ENCODE results near the gene ARHGAP24.

DNA sequence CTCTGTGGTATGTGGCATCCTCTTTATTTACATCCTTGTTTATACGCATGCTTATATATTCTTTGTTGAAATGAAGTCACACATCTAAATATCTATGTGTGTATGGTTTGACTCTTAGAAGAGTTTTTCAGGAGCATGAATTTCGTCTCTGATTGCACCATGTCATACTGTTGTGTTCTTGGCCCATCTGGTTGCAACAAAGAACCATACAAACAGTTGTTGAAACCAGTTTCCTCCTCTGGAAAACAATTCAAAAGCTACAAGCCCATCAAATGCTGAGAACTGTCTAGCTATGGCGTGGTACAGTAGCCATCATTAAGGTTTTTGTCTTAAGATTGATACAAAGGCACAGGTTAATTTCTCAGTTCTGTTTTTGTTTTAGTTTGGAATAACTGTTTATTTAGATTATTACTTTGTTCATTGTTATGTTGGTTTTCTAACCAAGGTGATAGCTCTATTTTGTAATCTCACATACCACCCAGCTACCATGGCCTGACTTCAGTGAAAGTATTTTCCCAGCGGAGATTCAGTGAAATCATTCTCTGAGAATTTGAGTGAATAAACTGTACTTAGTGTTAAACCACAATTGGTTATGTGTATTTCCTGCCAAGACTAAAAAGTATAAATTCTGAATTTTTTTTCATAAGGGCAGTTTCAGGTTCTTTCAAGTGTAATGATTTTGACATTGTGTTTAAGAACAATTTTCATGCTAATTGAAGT is 91.0 kb downstream of the ARHGAP24 start:
- TF ChIP-seq EP300 (IDR thresholded peaks at IDR 0.05; ENCODE audit: borderline replicate concordance in 1 of 2, low read depth in 1 of 2, low read length in 1 of 2) = no peak
- TF ChIP-seq EZH2phosphoT487 (IDR thresholded peaks at IDR 0.05; ENCODE audit: borderline replicate concordance, low read depth) = no peak
- TF ChIP-seq, protein P1, sequence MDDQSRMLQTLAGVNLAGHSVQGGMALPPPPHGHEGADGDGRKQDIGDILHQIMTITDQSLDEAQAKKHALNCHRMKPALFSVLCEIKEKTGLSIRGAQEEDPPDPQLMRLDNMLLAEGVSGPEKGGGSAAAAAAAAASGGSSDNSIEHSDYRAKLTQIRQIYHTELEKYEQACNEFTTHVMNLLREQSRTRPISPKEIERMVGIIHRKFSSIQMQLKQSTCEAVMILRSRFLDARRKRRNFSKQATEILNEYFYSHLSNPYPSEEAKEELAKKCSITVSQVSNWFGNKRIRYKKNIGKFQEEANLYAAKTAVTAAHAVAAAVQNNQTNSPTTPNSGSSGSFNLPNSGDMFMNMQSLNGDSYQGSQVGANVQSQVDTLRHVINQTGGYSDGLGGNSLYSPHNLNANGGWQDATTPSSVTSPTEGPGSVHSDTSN (IDR thresholded peaks at IDR 0.05) = no peak
- TF ChIP-seq, protein P2, sequence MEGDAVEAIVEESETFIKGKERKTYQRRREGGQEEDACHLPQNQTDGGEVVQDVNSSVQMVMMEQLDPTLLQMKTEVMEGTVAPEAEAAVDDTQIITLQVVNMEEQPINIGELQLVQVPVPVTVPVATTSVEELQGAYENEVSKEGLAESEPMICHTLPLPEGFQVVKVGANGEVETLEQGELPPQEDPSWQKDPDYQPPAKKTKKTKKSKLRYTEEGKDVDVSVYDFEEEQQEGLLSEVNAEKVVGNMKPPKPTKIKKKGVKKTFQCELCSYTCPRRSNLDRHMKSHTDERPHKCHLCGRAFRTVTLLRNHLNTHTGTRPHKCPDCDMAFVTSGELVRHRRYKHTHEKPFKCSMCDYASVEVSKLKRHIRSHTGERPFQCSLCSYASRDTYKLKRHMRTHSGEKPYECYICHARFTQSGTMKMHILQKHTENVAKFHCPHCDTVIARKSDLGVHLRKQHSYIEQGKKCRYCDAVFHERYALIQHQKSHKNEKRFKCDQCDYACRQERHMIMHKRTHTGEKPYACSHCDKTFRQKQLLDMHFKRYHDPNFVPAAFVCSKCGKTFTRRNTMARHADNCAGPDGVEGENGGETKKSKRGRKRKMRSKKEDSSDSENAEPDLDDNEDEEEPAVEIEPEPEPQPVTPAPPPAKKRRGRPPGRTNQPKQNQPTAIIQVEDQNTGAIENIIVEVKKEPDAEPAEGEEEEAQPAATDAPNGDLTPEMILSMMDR (IDR thresholded peaks at IDR 0.05) = no peak
- no peak for TF ChIP-seq TCF12 (IDR thresholded peaks at IDR 0.05)
- no peak for TF ChIP-seq RAD21 (IDR thresholded peaks at IDR 0.05; ENCODE audit: low read length)
- TF ChIP-seq POLR2AphosphoS5 (IDR thresholded peaks at IDR 0.05; ENCODE audit: low read depth, low read length) = no peak
- TF ChIP-seq TEAD4 (IDR thresholded peaks at IDR 0.05; ENCODE audit: borderline replicate concordance, insufficient read depth) = no peak
- no peak for TF ChIP-seq JUND (IDR thresholded peaks at IDR 0.05)
- TF ChIP-seq, protein P3, sequence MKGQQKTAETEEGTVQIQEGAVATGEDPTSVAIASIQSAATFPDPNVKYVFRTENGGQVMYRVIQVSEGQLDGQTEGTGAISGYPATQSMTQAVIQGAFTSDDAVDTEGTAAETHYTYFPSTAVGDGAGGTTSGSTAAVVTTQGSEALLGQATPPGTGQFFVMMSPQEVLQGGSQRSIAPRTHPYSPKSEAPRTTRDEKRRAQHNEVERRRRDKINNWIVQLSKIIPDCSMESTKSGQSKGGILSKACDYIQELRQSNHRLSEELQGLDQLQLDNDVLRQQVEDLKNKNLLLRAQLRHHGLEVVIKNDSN (IDR thresholded peaks at IDR 0.05; ENCODE audit: borderline replicate concordance, low read depth) = no peak
- TF ChIP-seq, protein P4, sequence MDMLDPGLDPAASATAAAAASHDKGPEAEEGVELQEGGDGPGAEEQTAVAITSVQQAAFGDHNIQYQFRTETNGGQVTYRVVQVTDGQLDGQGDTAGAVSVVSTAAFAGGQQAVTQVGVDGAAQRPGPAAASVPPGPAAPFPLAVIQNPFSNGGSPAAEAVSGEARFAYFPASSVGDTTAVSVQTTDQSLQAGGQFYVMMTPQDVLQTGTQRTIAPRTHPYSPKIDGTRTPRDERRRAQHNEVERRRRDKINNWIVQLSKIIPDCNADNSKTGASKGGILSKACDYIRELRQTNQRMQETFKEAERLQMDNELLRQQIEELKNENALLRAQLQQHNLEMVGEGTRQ (IDR thresholded peaks at IDR 0.05; ENCODE audit: borderline replicate concordance, low read depth, low read length) = no peak
- no peak for TF ChIP-seq TAF1 (IDR thresholded peaks at IDR 0.05; ENCODE audit: borderline replicate concordance, low read depth, low read length)

All from SK-N-SH (cell line).